IPS DF 4.7 (cell line): Measurements from ENCODE around the gene TRIM40.

ENCODE experiments used
- DNase-seq: peaks from one replicate; pipeline ENCODE4 v3.0.0-alpha.2; 2013; ENCODE audit warnings: low spot score; ENCODE audit errors: extremely low read depth

TRIM40 gene

DNA sequence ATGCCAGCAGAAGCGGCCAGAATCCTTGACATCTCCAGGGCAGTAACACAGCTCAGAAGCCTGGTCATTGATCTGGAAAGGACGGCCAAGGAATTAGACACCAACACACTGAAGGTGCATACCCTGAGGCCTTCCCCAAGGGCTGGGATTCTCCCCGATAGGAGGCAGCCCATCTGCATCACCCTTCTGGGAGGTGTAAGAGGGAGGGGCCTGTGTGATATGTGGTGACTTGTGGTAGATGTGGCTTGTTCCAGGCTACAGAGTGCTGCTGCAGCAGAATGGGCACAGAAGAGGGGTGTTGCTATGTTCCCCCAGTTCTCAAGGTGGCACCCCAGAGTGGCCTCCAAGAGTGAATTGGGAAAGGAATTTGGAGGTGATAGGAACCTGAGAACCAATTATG lies 11.2 kb downstream of the TRIM40 start:
- no peak for DNase-seq

DNA sequence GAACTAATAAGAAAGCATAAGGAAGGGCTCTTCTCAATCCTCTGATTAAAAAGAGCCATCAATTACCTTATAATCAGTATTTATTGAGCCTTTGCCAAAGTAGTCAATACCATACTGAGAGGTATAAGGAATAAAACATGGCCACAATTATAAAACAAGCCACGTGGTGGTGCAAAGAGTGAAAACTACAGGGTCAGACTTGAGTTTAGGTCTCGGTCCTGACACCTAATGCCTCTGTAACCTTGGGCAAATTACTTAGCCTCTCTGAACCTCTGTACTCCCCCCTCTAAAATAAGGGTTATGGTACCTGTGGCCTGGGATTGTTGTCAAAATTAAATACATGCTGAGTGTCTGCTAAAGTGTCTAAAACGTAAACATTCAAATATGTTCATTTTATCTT lies 13.3 kb downstream of the TRIM40 start:
- DNase-seq: no peak

DNA sequence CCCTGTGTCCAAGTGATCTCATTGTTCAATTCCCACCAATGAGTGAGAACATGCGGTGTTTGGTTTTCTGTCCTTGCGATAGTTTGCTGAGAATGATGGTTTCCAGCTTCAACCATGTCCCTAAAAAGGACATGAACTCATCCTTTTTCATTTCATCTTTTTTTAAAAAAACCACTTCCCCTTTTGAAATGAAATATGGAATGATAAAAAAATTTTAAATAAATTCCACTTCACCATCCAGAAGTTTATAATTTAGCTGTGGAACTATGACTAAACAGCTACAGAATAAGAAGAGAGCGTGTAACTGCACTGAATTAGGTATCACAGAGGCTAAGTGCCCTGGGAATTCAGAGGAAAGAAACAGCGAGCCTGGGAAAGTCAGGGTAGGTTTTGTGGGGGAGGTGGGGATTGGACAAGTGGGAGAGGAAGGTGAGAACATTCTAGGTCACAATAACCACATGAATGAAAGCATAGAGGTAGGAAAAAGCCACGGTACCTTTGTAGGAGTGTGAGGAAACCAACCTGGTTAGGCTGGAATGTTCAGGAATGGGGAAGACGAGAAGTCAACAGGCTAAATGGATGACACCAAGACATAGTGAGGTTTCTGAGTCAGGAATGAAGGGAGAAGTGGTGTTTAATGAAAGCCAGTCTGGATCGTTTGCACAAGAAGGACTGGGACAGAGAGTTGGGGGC lies 14.1 kb downstream of the TRIM40 start:
- DNase-seq: no peak

DNA sequence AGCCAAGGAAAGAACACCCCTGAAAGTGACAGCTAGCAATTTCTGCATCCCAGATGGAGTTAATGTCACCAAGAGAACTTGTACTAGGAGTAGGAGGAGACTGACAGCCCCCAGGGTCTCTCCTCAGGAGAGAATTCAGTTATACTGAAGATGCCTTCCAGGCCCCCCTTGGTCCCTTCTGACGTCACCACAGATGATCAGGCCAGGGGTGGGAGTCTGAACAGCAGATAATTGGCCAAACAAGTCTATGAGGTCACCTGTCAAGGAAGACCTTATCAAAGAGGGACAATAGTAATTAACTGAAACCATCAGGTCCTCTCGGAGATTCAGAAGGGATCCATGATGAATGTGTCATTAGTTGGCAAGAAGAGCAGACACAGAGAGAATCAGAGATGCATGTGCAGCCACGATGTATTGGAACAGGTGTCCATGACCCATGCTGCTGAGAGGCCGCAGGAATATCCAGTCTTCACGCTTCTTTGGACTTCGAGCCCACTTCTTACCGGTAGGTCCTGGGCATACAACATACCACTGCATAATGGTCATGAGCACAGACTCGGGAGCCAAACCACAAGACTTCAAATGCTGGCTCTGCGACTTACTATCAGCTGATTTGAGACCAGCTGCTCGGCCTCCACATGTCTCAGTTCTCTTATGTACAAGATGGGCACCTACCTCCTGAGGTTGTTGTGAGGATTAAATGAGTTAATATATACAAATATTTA lies 14.9 kb downstream of the TRIM40 start:
- DNase-seq: no peak

DNA sequence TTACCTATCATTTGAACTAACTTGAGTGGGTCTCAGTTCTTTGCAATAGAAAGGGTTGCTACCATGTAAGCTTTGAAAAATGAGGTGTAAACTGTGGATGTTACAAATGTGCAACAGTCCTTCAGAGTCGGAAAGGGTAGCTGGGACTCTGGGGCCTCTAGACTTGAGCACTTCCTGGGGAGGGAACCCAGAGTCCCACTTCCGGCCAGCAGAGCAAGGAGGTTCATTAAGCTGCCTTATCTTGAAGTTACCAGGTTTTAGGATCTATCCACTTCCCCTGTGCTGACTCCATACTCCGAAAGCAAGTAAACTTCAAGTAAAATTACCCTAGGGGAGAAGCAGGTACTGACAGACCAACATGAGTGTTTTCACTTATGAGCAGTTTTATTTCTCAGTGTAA lies 15.6 kb downstream of the TRIM40 start:
- DNase-seq: no peak

DNA sequence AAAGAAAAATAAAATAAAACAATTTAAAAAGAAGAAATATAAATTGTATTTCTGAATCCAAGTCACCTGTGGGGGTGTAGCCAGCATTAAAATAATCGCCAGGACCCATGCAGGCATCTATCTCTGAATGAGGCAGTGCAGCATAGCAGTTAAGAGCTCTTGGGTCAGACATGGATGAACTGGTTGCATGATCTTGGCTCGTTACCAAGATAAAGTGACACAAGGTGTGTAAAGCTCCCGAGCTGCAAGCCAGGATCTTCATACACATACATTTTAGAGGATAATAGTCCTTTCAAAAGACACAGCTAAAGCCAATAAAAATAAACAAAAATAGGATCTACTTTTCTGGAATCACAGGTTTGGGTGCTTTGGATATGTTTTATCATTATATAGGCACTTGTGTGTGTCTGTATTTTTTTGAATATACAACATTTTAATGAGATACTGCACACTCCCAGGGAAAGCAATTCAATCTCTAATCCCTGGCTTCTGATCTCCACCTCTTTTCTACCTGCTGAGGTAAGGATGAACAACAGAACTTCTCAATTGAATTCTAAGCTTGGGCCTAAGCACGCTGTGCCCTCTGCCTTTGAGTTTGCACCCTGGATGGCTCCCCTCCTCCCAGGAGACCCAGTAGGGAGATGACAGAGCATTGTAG lies 16.2 kb downstream of the TRIM40 start:
- no peak for DNase-seq

DNA sequence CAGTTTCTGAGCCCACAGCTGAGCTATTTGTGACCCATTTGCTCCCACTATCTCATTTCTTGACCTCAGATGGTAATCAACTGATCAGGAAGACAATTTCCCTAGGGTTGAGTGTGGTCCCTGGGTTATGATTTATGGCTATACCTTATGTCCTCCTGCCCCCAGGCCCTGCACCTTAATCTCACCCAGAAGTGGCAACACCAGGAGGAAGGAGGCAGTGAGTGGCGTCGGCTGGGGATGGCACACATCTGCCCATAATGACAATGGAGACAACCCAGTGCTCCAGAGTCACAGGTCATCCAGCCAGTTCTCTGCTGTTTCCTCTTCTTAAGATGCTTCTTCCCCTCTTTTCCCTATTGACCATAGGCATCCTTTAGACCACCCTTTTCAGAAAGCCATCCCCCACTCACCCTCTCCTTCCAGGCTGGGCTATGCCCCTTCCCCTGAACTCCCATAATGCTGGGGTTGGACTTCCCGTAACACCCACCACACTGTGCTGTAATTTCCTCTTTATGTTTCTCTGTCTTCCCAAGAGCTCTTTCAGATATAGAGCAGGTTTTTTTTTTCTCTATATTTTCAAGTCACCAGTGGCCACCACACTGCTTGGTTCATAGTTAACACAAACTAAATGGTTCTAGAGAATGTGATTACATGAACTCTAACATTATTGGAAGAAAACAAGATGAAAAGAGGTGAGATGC lies 17.1 kb downstream of the TRIM40 start:
- DNase-seq: no peak

DNA sequence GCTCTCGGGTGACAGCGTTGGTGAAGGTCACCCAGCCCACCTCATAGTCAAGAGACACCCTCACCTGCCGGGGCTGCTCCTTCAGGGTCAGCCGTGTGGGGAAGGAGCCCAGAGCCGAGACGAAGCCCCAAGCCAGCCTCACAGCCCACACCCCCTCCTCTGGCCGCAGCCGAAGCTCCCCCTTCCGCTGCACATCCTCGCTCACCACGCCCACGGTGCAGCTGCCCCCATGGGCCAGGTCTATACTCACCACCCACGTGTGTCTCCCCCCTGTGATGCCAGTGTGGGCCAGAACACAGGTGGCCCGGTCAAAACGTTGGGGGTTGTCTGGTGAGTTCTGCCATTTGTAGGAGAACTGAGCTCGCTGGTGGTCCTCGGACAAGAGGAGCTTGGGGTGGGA lies 18.1 kb downstream of the TRIM40 start:
- DNase-seq: no peak

DNA sequence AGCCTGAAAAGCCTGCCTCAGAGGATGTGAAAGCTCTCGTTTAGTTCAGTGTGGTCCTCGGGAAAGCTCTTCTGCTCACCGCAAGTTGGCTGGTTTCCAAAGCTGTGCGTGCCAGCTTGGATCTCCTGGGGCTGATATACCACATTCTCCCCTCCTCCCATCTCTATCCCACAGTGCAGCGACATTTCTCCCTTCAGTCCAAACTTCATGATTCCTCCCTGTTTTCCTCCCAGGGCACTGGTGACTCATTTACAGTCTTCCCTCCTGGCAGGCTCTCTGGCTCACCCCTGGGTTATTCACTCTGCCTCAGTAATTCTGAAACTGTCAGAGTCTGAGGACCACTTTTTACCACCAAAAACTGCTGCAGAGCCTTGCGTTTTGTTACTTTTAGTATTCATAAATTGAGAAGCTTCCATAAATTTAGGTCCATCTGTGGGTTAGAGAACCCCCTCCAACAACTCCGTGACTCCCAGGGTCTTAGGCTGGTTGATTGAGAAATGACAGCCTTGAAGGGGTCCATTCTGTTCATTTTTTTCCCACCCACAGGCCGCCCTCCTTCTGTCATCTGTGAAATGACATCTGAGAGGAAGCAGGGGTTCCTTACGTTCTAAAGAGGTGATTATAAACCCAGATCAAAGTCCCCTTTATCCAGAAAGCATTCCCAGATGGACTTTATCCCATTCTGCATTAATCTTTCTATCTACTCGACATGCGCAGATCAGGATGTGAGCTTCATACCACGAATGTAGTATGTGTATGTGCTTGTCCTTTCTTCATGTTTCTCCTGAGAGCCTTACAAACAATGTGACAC lies 19.0 kb downstream of the TRIM40 start:
- no peak for DNase-seq

DNA sequence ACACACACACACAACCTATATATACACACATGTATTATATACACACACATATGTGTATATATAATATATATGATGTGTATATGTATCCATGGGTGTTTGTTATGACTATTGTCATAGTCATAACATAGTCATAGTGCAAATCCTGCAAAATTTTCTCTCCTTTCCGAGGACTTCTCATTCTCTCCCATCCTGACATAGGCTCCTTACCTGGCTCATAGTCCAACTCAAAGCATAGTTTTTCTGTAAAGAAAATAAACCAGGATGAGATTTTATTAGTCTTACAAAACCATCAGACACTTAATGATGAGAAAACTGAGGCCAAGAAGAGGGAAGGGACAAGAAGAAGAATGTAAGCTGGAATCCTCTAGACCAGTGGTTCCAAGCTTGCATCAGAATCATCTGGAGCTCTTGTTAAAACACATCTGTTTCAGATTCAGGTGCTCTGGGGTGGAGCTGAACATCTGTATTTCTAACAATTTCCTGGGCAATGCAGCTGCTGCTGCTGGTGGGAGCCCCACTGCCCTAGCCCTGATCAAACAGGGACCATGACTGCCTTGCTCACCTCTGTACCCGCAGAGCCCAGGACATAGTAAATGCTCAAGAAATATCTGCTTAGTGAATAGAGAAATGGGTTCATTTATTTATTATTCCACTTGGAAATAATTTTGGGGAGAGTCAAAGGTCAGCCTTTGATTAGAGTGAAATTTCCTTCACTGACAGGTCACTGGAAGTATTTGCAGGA lies 19.8 kb downstream of the TRIM40 start:
- no peak for DNase-seq

DNA sequence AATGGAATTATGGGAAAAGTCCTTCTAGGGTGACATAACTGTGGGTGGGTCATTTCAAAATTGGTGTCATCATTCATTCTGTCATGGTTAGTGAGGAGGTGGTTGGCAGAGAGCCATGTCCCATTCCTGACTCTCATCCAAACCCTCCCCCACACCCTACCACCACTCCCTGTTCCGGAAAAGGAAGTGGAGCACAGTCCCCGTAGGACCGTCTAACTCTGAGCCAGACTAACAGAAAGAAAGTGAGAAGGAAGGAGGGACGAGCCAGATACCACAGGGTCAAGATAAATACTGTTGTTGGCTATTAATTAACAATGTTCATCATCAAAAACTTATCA lies 20.3 kb downstream of the TRIM40 start:
- DNase-seq: no peak

DNA sequence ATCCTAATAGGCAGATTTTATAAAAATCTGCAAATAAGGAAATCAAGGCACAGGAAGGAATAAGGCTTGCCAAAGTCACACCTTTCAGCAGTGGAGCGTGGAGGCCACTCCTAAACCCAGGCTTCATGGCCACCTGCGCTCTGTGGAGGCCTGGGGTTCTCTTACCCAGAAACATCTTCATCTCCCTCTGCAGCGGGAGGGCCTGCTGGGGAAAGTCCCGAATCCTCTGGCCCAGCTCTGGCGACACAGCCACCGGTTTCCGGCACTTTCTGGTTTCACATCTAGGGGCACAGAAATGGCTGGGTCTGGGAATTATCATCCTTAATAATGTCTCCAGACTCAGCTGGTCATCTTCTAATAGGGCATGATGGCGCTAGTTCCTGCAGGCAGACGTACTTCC lies 20.8 kb downstream of the TRIM40 start:
- DNase-seq: no peak

DNA sequence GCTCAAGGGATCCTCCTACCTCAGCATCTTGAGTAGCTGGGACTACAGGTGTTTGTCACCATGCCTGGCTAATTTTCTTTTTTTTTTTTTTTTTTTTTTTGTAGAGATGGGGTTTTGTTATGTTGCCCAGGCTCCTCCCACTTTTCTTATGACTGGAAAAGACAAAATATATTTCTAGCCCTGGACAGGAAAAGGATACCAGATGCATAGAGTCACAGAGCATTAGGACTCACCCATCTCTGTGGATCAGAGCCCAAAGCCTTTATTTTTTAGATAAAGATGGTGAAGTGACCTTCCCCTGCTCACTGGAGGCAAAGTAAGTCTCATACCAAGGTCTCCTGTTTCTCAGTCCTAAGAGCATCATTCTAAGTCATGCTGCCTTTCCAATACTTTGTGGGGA lies 21.6 kb downstream of the TRIM40 start:
- DNase-seq: no peak

DNA sequence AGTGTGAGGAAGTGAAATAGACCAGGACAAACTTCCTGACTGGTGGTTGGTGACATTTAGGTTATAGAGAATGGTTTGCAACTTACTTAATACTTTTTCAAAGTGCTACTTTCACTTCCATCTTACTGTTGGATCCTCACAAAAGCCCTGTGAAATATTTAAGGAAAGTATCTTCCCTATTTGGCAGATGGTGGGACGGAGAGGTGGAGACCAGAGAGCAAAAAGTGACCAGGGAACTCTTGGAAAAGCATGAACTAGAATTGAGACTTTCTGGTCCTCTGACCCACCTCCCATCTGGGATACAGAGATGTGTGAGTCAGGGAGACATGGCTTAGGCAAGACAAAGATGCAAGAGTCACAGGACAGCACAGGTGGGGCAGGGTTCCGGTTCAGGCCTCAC lies 22.1 kb downstream of the TRIM40 start:
- DNase-seq: no peak

DNA sequence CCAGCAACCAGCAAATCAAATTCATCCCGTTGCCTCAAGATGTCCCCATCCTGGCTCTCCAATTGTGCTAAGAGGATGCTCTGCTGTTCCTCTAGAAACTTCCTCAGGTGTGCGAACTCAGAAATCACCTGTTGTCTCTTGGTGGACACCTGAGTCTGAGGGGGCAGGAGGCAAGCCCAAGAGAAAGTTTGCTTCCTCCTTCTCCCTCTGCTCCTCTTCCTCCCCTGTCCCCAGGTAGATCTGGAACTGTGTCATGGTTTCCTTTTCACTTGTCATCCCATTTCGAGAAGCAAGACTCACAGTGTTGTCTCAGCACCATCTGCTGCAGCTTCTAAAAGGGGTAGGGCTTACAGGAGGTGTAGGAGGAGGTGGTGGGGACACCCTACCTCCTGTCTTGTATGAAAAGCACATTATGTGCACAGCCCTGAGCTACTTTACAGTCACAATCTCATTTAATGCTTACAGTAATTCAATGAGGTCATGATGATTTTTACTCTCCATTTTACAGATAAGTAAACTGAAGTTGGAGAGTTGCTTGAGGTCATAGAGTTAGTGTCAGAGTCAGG lies 22.6 kb downstream of the TRIM40 start:
- no peak for DNase-seq

DNA sequence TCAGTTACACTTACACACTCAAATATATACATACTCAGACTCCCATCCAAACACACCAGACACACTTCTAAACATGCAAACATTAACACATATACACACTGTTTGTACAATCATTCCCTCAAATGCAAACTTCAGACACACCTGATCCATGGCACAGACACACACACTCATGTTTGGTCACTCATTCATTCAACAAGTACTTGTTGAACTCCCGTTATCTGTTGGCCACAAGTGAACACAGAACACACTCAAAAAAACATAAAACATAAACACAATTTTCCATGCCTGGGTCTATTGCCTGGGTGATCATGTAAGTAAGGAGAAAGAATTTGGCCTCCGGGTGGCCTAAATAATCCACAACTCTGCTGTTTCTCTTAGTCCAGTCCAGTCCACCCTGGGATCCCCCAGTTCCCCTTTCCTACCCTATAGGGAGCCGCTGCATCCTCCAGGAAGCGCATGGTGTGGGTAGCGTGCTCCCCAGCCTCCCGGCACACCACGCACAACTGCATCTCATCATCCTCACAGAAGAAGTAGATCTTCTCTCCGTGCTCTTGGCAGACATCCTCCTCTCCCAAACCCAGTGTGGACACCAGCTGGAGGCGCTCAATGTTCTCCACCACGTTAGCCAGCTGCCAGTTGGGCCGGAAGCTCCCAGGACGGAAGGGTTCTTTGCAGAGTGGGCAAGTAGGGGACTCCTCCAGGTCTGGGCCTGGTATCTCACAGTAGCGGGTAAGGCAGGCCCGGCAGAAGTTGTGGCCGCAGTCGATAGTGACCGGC lies 24.3 kb downstream of the TRIM40 start:
- no peak for DNase-seq

DNA sequence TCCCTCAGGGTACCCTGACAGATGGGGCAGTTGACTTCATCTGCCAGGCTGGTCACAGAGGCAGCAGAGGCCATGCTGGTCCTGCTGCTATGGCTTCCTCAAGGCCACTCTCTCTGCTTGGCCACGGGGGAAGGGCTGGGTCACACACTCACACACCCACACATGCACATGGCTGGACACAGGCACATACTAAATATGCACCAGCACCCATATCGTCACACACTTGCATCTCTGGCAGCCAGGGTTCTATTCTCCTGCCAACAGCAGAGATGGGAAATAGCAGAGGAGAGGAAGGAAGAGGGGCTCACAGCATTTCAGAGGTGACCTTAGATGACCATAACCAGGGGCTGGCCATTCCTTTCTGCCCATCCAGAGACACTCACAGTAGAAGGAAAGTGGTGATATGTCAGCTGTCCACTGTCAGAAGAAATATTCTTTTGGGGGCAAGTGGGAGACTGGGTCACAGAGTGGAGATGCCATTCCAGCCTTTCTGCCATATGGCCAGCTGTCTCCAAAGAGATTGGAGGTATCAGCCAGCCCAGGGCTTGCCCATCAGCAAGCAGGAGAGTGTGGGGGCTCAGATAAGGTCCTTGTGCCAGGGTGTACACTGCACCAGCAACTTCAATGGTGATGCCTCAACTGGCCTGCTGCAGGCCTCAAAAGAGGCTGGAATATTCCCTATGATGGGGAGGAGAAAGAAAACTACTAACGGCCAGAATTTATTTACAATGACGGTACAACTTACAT lies 25.0 kb downstream of the TRIM40 start, which contains the start of gene TRIM10:
Gene TRIM10 (minus strand): TSS at position 427 of the 747 bp plus-strand sequence. CDS start 353 bp downstream, at position 74.
- DNase-seq: no peak

DNA sequence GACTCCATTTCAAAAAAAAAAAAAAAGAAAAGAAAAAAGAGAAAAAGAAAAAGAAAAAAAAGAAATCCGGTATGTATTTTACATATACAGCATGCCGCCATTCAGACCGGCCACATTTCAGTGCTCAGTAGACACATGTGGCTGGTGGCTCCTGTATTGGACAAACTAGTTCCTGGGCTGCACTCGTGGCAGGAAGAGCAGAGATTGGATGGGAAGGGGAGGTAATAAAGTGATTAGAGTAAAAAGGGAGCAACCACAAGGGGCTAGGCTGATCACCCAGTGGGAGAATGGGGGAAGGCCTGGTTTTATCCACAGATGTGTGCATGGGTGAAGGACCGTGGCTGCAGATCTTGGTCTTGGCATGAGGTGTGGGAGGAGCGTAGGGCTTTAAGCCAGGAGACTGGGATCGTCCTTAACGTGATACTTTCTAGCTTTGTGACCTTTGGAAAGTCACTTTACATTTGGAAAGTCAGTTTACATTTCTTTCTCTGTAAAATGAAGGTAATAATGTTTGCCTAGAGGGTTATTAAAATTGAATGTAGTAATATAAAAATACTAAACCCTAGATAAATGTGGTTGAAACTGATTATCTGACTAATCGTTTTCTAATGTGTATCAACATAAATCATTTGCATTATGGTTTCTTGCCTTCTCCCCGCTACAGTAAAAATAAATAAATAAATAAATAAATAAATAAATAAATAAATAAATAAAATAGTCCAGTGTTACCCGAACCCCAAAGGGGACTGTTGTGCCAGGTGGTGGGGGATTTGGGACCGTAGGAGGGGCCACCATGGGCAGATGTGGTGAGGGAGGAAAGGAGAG lies 26.5 kb downstream of the TRIM40 start:
- DNase-seq: no peak
